ENCODE results near the gene RPS15. TPM values are rescaled to one million over a fixed set of nuclear protein-coding genes. Genes with fewer than 3 reads are reported as not detected.

Gene RPS15
- total and polyA plus RNA-seq, 9 of the 15 experiments (the other 6 are each of a cell fraction or from before 2014, with no cell fraction given), result 605 to 2,791 (median 957) TPM

GRCh38 chr19:1400281-1401137, 37.7 kb upstream of the RPS15 start (continued):
- TF ChIP-seq ZKSCAN3 (CRISPR knock-in tag; IDR thresholded peaks at IDR 0.05), result no peak
- TF ChIP-seq DPF2 (IDR thresholded peaks at IDR 0.05), result peak; percentile 54; the same call in 1 of the 2 replicates
- no peak for TF ChIP-seq BCL6 (CRISPR knock-in tag; IDR thresholded peaks at IDR 0.05)
- TF ChIP-seq CEBPZ (IDR thresholded peaks at IDR 0.05; ENCODE audit: borderline replicate concordance, low read depth, low read length), result no peak
- TF ChIP-seq GTF2E2 (tag; IDR thresholded peaks at IDR 0.05), result no peak; the same call in 1 of the 2 replicates
- no peak for TF ChIP-seq HINFP (tag; conservative IDR thresholded peaks at IDR 0.05; ENCODE audit: low read depth)
- no peak for TF ChIP-seq OTX1 (CRISPR knock-in tag; IDR thresholded peaks at IDR 0.05)
- TF ChIP-seq ZNF583 (CRISPR knock-in tag; IDR thresholded peaks at IDR 0.05), result no peak
- TF ChIP-seq RB1 (IDR thresholded peaks at IDR 0.05; ENCODE audit: low read depth), result 0 out of 2 replicates have a peak, but pooled peaks have one; percentile 3
- no peak for TF ChIP-seq EP300 (IDR thresholded peaks at IDR 0.05; ENCODE audit: low read length)
- TF ChIP-seq, protein P1, sequence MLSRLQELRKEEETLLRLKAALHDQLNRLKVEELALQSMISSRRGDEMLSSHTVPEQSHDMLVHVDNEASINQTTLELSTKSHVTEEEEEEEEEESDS (CRISPR knock-in tag; IDR thresholded peaks at IDR 0.05), result no peak
- TF ChIP-seq DMBX1 (CRISPR knock-in tag; IDR thresholded peaks at IDR 0.05; ENCODE audit: borderline replicate concordance), result no peak
- TF ChIP-seq MEF2A (IDR thresholded peaks at IDR 0.05; ENCODE audit: control insufficient read depth, low read depth, low read length), result peak; percentile 2; the same call in 1 of the 2 replicates
- TF ChIP-seq NR1H2 (CRISPR knock-in tag; IDR thresholded peaks at IDR 0.05), result 0 out of 2 replicates have a peak, but pooled peaks have one; percentile 54
- TF ChIP-seq MCM3 (IDR thresholded peaks at IDR 0.05), result no peak
- no peak for TF ChIP-seq ZNF3 (CRISPR knock-in tag; IDR thresholded peaks at IDR 0.05)
- TF ChIP-seq, protein P2, sequence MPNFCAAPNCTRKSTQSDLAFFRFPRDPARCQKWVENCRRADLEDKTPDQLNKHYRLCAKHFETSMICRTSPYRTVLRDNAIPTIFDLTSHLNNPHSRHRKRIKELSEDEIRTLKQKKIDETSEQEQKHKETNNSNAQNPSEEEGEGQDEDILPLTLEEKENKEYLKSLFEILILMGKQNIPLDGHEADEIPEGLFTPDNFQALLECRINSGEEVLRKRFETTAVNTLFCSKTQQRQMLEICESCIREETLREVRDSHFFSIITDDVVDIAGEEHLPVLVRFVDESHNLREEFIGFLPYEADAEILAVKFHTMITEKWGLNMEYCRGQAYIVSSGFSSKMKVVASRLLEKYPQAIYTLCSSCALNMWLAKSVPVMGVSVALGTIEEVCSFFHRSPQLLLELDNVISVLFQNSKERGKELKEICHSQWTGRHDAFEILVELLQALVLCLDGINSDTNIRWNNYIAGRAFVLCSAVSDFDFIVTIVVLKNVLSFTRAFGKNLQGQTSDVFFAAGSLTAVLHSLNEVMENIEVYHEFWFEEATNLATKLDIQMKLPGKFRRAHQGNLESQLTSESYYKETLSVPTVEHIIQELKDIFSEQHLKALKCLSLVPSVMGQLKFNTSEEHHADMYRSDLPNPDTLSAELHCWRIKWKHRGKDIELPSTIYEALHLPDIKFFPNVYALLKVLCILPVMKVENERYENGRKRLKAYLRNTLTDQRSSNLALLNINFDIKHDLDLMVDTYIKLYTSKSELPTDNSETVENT (CRISPR knock-in tag; IDR thresholded peaks at IDR 0.05), result no peak
- TF ChIP-seq ZNF551 (CRISPR knock-in tag; IDR thresholded peaks at IDR 0.05), result no peak

All from K562 (cell line).